AG10803 (cell line): Measurements from ENCODE around the gene TEX26.

Experiments
- DNase-seq: peaks from one replicate; pipeline ENCODE4 v3.0.0; 2010; ENCODE audit warnings: low read depth
- H3K4me3 ChIP-seq: 2 replicates; pipeline ENCODE4 v1.5.1; 2011; ENCODE audit warnings: mild to moderate bottlenecking, low read length, control low read depth
- CTCF ChIP-seq: conservative IDR thresholded peaks from 2 replicates; pipeline ENCODE4 v1.5.1; 2011; ENCODE audit warnings: mild to moderate bottlenecking, low read length, control low read depth, inconsistent platforms

The TEX26 gene

GRCh38 chr13:30972888-30973377, 40.5 kb downstream of the TEX26 start:
- H3K4me3 ChIP-seq, result no peak overlapping the region
- no peak for TF ChIP-seq CTCF
- peak; percentile 94 for DNase-seq

GRCh38 chr13:30974350-30974749, 41.9 kb downstream of the TEX26 start:
- no peak for TF ChIP-seq CTCF
- no peak overlapping the region for H3K4me3 ChIP-seq

GRCh38 chr13:30976025-30976424, 43.6 kb downstream of the TEX26 start:
- DNase-seq, result no peak
- no peak for TF ChIP-seq CTCF
- H3K4me3 ChIP-seq, result no peak overlapping the region

More at GRCh38 chr13:30974350-30974749, 41.9 kb downstream of the TEX26 start:
- DNase-seq, result no peak

GRCh38 chr13:30978981-30979956, 46.8 kb downstream of the TEX26 start:
- no peak for DNase-seq
- TF ChIP-seq CTCF, result peak; percentile 50
- no peak overlapping the region for H3K4me3 ChIP-seq

- TF ChIP-seq CTCF, result no peak
- no peak overlapping the region for H3K4me3 ChIP-seq
- DNase-seq, result no peak
Observed at GRCh38 chr13:30982506-30982905, 50.0 kb downstream of the TEX26 start.

- no peak for DNase-seq
- no peak for TF ChIP-seq CTCF
- no peak overlapping the region for H3K4me3 ChIP-seq
Observed at GRCh38 chr13:30982906-30983305, 50.5 kb downstream of the TEX26 start.

GRCh38 chr13:30983431-30983830, 51.0 kb downstream of the TEX26 start:
- no peak overlapping the region for H3K4me3 ChIP-seq
- no peak for DNase-seq
- no peak for TF ChIP-seq CTCF
